LNCaP clone FGC (cell line): ENCODE measurements around the gene FYB2.

Experiments
- DNase-seq: peaks from one replicate; pipeline ENCODE4 v3.0.0-alpha.2; 2011; ENCODE audit warnings: low read depth
- H3K4me3 ChIP-seq: 2 replicates; pipeline ENCODE4 v1.5.1; 2011; ENCODE audit warnings: mild to moderate bottlenecking, low read depth, low read length, control low read depth
- TF ChIP-seq, protein P1 (sequence below): IDR thresholded peaks from 2 replicates; pipeline ENCODE4 v1.5.1; 2012; ENCODE audit warnings: mild to moderate bottlenecking; ENCODE audit not compliant: control insufficient read depth, insufficient read depth; ENCODE audit errors: extremely low read depth

Gene FYB2

DNA sequence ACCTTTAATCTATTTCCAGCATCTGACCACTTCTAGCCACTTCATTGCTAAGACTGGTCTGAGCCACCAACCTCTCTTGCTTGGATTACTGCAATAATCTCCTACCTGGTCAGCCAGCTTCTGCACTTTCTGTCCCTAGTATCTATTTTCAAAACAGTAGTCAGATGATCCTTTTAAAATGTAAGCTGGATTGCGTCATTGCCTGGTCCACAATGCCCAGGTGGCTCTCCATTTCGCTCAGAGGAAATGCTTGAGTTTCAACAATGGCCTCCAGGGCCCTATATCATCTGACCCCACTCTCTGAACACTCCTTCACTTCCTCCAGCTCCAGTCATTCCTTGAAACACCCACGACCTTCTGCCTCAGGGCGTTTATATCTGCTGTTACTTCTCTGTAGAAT lies 2.3 kb downstream of the FYB2 start:
- no peak overlapping the region for H3K4me3 ChIP-seq

GRCh38 chr1:56816264-56816663 lies 2.9 kb downstream of the FYB2 start:
- DNase-seq = no peak
- H3K4me3 ChIP-seq = no peak overlapping the region
- TF ChIP-seq, protein P1, sequence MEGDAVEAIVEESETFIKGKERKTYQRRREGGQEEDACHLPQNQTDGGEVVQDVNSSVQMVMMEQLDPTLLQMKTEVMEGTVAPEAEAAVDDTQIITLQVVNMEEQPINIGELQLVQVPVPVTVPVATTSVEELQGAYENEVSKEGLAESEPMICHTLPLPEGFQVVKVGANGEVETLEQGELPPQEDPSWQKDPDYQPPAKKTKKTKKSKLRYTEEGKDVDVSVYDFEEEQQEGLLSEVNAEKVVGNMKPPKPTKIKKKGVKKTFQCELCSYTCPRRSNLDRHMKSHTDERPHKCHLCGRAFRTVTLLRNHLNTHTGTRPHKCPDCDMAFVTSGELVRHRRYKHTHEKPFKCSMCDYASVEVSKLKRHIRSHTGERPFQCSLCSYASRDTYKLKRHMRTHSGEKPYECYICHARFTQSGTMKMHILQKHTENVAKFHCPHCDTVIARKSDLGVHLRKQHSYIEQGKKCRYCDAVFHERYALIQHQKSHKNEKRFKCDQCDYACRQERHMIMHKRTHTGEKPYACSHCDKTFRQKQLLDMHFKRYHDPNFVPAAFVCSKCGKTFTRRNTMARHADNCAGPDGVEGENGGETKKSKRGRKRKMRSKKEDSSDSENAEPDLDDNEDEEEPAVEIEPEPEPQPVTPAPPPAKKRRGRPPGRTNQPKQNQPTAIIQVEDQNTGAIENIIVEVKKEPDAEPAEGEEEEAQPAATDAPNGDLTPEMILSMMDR = no peak

More for the DNA sequence above, 2.3 kb downstream of the FYB2 start:
- no peak for DNase-seq
- TF ChIP-seq, protein P1 = no peak

DNA sequence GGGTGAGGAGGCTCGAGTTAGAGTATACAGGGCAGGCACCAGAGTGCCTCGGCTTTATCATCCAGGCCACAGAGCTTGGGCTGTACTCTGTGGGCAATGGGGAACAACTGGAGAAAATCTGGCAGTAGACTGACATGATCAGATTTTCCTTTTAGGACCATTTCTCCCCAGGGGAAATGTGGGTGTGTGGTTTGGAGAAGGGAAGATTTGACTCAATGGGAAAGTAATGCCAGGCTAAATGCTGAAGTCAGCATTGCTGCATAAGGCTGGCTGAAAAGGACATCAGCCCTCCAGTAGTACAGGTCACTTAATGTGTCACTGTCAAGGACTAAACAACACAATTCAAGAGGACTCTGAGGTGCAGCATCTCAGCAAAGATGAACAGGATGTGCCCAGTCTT lies 5.0 kb downstream of the FYB2 start:
- no peak for DNase-seq
- TF ChIP-seq, protein P1 = no peak

GRCh38 chr1:56811331-56811730 lies 7.9 kb downstream of the FYB2 start:
- no peak for DNase-seq
- TF ChIP-seq, protein P1 = no peak
- no peak overlapping the region for H3K4me3 ChIP-seq

More for the DNA sequence above, 5.0 kb downstream of the FYB2 start:
- H3K4me3 ChIP-seq = no peak overlapping the region

GRCh38 chr1:56808410-56808809 lies 10.8 kb downstream of the FYB2 start:
- no peak overlapping the region for H3K4me3 ChIP-seq
- no peak for DNase-seq
- TF ChIP-seq, protein P1 = no peak

GRCh38 chr1:56806804-56807203 lies 12.4 kb downstream of the FYB2 start:
- TF ChIP-seq, protein P1 = peak; percentile 38
- H3K4me3 ChIP-seq = no peak overlapping the region
- no peak for DNase-seq

DNA sequence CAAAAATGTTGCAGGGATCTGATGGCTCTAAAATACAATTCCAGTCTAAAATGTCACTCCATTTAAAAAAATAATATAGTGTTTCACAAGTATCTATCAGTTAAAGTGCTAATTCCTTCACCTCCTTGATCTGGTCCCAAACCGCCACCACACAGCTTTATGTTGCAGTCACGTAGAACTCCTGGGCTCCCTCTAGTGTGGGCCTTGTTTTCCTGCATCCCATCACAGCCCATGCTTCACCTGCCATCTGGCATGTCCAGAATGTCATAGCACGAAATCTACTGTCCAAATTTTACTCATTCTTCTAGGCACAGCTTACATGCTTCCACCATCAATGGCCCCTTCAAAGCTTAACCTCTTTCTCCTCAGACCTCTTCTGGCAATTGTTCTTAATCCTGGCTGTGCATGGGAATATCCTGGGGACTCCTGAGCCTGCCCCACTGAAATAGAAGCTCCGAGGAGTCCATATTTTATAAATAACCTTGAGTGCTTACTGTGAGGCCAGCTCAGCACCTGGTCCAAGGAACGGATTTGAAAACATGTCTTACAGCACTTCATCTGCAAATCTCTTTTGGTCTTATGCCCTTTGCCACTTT lies 15.5 kb downstream of the FYB2 start:
- TF ChIP-seq, protein P1 = peak; percentile 82
- no peak for DNase-seq
- H3K4me3 ChIP-seq = no peak overlapping the region
